ENCODE results near the gene MTA1. TPM values are rescaled to one million over a fixed set of nuclear protein-coding genes. Genes with fewer than 3 reads are reported as not detected.

Gene MTA1
- polyA plus RNA-seq, 2 of the 4 experiments (the other 2 are of a cell fraction): 46.8 to 86.7 TPM

- TF ChIP-seq HOXB13 (CRISPR knock-in tag; IDR thresholded peaks at IDR 0.05; ENCODE audit: low read depth) (no peak), JUN (IDR thresholded peaks at IDR 0.05) (0 out of 5 replicates have a peak, but pooled peaks of 1 of the 2 experiments have one; percentile 28), MAX (IDR thresholded peaks at IDR 0.05) (0 out of 2 replicates have a peak, but pooled peaks have one; percentile 24), RFX5 (IDR thresholded peaks at IDR 0.05) (no peak)
- Histone ChIP-seq H3K9me3 (no peaks in the 10 kb centered on the region), H3K4me2 (peak overlapping the region; percentile 77), H3K27ac (peak overlapping the region in 1 of 2 experiments; percentile 76; a peak in 3 of 6 replicates), H3K4me1 (peaks cover 13% of the 10 kb centered on the region; the same call in 2 of the 3 replicates), H3K4me3 (peak overlapping the region; percentile 31; the same call in 2 of the 3 replicates)
- FAIRE-seq (no peak), DNase-seq (ENCODE audit: low read depth in 1 of 2, low spot score in 1 of 2) (peak in 1 of 2 experiments; percentile 72), ATAC-seq (peak; percentile 51 to 59)
- POLR2A ChIA-PET: interaction anchor here (1.5 to 1.6 kb wide), 3 partner anchors 12 to 110 kb away, joined by 3 to 4 read pairs (median 4); partner anchors contain the start of gene BRF1
- 60% methylated on average over 57 of the region's 86 CpGs for WGBS (ENCODE audit: missing lambda C conversion rate)
- CTCF ChIA-PET: interaction anchor here (1.5 to 2.2 kb wide), 4 partner anchors 41 to 321 kb away, joined by 3 to 9 read pairs (median 7); no protein-coding TSS in a partner anchor
These were observed 8.3 kb upstream of the MTA1 start for GRCh38 chr14:105411017-105411941.

- H3K27ac ChIP-seq: peak overlapping the region in 1 of 2 experiments; percentile 76; a peak in 2 of 6 replicates
- no peaks in the 10 kb centered on the region for H3K9me3 ChIP-seq
- H3K4me2 ChIP-seq: no peak overlapping the region; the same call in 2 of the 3 replicates
- WGBS (ENCODE audit: missing lambda C conversion rate): 82% methylated on average over 8 of the region's 17 CpGs
- TF ChIP-seq CBX2 (IDR thresholded peaks at IDR 0.05; ENCODE audit: borderline replicate concordance, low read depth) (no peak), RARB (CRISPR knock-in tag; IDR thresholded peaks at IDR 0.05) (no peak), CEBPB (IDR thresholded peaks at IDR 0.05) (no peak), ZC3H11A (IDR thresholded peaks at IDR 0.05) (no peak), HOXA7 (CRISPR knock-in tag; IDR thresholded peaks at IDR 0.05) (no peak), KDM1A (IDR thresholded peaks at IDR 0.05; ENCODE audit: low read depth) (no peak), JUNB (IDR thresholded peaks at IDR 0.05) (no peak), POLR2A (IDR thresholded peaks at IDR 0.05; ENCODE audit: low read length) (no peak), RCOR1 (IDR thresholded peaks at IDR 0.05; ENCODE audit: low read depth, low read length) (no peak), BCL3 (IDR thresholded peaks at IDR 0.05) (no peak), CHD2 (IDR thresholded peaks at IDR 0.05; ENCODE audit: low read length, partially characterized antibody) (no peak), HDAC2 (IDR thresholded peaks at IDR 0.05) (no peak)
- CTCF ChIA-PET: interaction anchor here (1.5 to 2.2 kb wide), 4 partner anchors 69 to 322 kb away, joined by 3 to 9 read pairs (median 5); no protein-coding TSS in a partner anchor
- H3K4me3 ChIP-seq: no peak overlapping the region
- POLR2A ChIA-PET: interaction anchor here (1.5 to 1.6 kb wide), 2 partner anchors 13 to 77 kb away, joined by 3 to 4 read pairs; no protein-coding TSS in a partner anchor
- peak; percentile 4 to 6; a peak in 1 of 6 replicates for ATAC-seq
- no peak for FAIRE-seq
- H3K4me1 ChIP-seq: peaks cover 13% of the 10 kb centered on the region; the same call in 2 of the 3 replicates
- DNase-seq (ENCODE audit: low read depth in 1 of 2, low spot score in 1 of 2): no peak
These were observed 7.4 kb upstream of the MTA1 start for GRCh38 chr14:105411985-105412770.

- CTCF ChIA-PET: interaction anchor here (1.2 to 2.2 kb wide), 7 partner anchors 9 to 76 kb away, joined by 3 to 9 read pairs (median 5); no protein-coding TSS in a partner anchor
- DNase-seq (ENCODE audit: low read depth in 1 of 2, low spot score in 1 of 2) (no peak), FAIRE-seq (no peak), ATAC-seq (no peak)
- POLR2A ChIA-PET: no interaction called here
- Histone ChIP-seq H3K9me3 (no peaks in the 10 kb centered on the region), H3K4me3 (no peak overlapping the region), H3K4me2 (no peak overlapping the region), H3K27ac (no peak overlapping the region), H3K4me1 (peaks cover 13% of the 10 kb centered on the region; the same call in 2 of the 3 replicates)
- WGBS (ENCODE audit: missing lambda C conversion rate): 89% methylated on average over 6 of the region's 8 CpGs
- no peak for TF ChIP-seq HEYL (CRISPR knock-in tag; IDR thresholded peaks at IDR 0.05)
- no peak for TF ChIP-seq FOSL2 (IDR thresholded peaks at IDR 0.05)
- TF ChIP-seq FOSL2 (CRISPR knock-in tag; IDR thresholded peaks at IDR 0.05): no peak
- TF ChIP-seq HOXA7 (CRISPR knock-in tag; IDR thresholded peaks at IDR 0.05): no peak
- TF ChIP-seq ZFP36 (IDR thresholded peaks at IDR 0.05; ENCODE audit: borderline replicate concordance, partially characterized antibody): peak; percentile 82
- no peak for TF ChIP-seq HOXB13 (CRISPR knock-in tag; IDR thresholded peaks at IDR 0.05; ENCODE audit: low read depth)
- TF ChIP-seq EP300 (IDR thresholded peaks at IDR 0.05): no peak
- no peak for TF ChIP-seq NR3C1 (IDR thresholded peaks at IDR 0.05)
These were observed 6.7 kb upstream of the MTA1 start for GRCh38 chr14:105412771-105413543.
